ENCODE results near the gene PDPK1.
A peak's percentile ranks its signal among the peaks of the same experiment; 100 is the strongest.
"Not testable (repeated sequence)": the region's sequence is repeated elsewhere in the genome, so short reads cannot be mapped to it uniquely, and the experiment has no call there.

Gene PDPK1

DNA sequence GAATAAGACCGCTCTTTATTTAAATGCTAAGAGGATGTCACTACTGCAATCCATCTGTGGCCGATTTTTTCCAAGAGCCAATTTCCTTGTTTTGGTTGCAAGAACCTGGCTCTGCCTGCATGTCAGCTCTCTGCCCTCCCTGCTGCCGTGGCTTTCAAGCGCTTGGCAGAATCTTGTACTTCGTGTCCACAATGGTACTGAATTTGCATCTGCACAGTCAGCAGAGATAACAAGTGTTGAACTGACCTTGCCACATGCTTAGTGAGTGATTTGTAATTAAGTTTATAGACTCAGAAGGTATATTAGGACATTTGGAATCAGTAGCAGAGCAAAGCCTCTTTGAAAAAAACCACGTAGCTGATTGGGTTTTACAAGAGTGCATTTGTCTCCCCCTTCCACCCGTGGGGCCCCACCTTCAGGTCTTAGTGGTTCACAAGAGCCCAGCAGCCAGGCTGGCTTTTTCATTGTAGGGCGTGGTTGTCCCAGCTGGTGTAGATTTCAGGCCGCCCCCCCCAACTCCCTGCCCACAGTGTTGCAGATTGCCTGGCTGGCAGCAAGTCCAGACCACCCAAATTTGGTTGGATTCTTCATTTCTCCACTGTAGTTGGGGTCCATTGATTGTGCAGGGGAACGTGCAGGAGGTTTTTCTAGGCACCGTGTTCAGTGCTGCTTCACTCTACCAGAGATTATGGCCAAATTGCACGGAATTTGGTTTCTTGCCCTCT lies 63.6 kb downstream of the PDPK1 start:
- not testable (repeated sequence) for H3K9me3 ChIP-seq (ENCODE audit: low read length); H3K9ac ChIP-seq (ENCODE audit: low read length); H3K79me2 ChIP-seq (ENCODE audit: insufficient read depth, low read length); H3K27me3 ChIP-seq (ENCODE audit: insufficient read depth, low read length); H2AFZ ChIP-seq (ENCODE audit: low read length); H3K4me3 ChIP-seq (ENCODE audit: low read depth, low read length, poor library complexity, severe bottlenecking); H3K9me2 ChIP-seq (ENCODE audit: low read depth, low read length); H3F3A ChIP-seq (ENCODE audit: insufficient read depth, low read length); H3K4me2 ChIP-seq (ENCODE audit: low read length); H4K20me1 ChIP-seq (ENCODE audit: insufficient read depth, low read length); H3K4me1 ChIP-seq (ENCODE audit: insufficient read depth, low read length, severe bottlenecking); H3K27ac ChIP-seq (ENCODE audit: low read depth, low read length, poor library complexity, severe bottlenecking)
- peaks cover 25% of the 10 kb centered on the region for H3K36me3 ChIP-seq (ENCODE audit: insufficient read depth, low read length)

- H4K20me1 ChIP-seq (ENCODE audit: insufficient read depth, low read length); H3K9me2 ChIP-seq (ENCODE audit: low read depth, low read length); H3K4me1 ChIP-seq (ENCODE audit: insufficient read depth, low read length, severe bottlenecking); H3K79me2 ChIP-seq (ENCODE audit: insufficient read depth, low read length); H3K9me3 ChIP-seq (ENCODE audit: low read length); H3K27me3 ChIP-seq (ENCODE audit: insufficient read depth, low read length); H3K27ac ChIP-seq (ENCODE audit: low read depth, low read length, poor library complexity, severe bottlenecking); H3K4me3 ChIP-seq (ENCODE audit: low read depth, low read length, poor library complexity, severe bottlenecking); H3F3A ChIP-seq (ENCODE audit: insufficient read depth, low read length); H3K9ac ChIP-seq (ENCODE audit: low read length); H2AFZ ChIP-seq (ENCODE audit: low read length); H3K4me2 ChIP-seq (ENCODE audit: low read length): not testable (repeated sequence)
- H3K36me3 ChIP-seq (ENCODE audit: insufficient read depth, low read length): peaks cover 18% of the 10 kb centered on the region
Observed at GRCh38 chr16:2602175-2602574, 64.4 kb downstream of the PDPK1 start.

GRCh38 chr16:2603165-2604015 lies 65.6 kb downstream of the PDPK1 start:
- H3K9me3 ChIP-seq (ENCODE audit: low read length): no peaks in the 10 kb centered on the region
- no peaks in the 10 kb centered on the region for H3K79me2 ChIP-seq (ENCODE audit: insufficient read depth, low read length)
- H3K4me3 ChIP-seq (ENCODE audit: low read depth, low read length, poor library complexity, severe bottlenecking): peak overlapping the region; percentile 91
- peak overlapping the region; percentile 73 for H3K4me2 ChIP-seq (ENCODE audit: low read length)
- no peaks in the 10 kb centered on the region for H3K9me2 ChIP-seq (ENCODE audit: low read depth, low read length)
- peak overlapping the region; percentile 19 for H3K27ac ChIP-seq (ENCODE audit: low read depth, low read length, poor library complexity, severe bottlenecking)
- peaks cover 17% of the 10 kb centered on the region for H3K4me1 ChIP-seq (ENCODE audit: insufficient read depth, low read length, severe bottlenecking)
- H3K9ac ChIP-seq (ENCODE audit: low read length): peak overlapping the region; percentile 87
- H2AFZ ChIP-seq (ENCODE audit: low read length): 0 out of 2 replicates have a peak overlapping the region, but pooled peaks have one; percentile 60
- H3F3A ChIP-seq (ENCODE audit: insufficient read depth, low read length): no peaks in the 10 kb centered on the region
- no peaks in the 10 kb centered on the region for H4K20me1 ChIP-seq (ENCODE audit: insufficient read depth, low read length)
- H3K27me3 ChIP-seq (ENCODE audit: insufficient read depth, low read length): no peaks in the 10 kb centered on the region
- TF ChIP-seq, protein P1, sequence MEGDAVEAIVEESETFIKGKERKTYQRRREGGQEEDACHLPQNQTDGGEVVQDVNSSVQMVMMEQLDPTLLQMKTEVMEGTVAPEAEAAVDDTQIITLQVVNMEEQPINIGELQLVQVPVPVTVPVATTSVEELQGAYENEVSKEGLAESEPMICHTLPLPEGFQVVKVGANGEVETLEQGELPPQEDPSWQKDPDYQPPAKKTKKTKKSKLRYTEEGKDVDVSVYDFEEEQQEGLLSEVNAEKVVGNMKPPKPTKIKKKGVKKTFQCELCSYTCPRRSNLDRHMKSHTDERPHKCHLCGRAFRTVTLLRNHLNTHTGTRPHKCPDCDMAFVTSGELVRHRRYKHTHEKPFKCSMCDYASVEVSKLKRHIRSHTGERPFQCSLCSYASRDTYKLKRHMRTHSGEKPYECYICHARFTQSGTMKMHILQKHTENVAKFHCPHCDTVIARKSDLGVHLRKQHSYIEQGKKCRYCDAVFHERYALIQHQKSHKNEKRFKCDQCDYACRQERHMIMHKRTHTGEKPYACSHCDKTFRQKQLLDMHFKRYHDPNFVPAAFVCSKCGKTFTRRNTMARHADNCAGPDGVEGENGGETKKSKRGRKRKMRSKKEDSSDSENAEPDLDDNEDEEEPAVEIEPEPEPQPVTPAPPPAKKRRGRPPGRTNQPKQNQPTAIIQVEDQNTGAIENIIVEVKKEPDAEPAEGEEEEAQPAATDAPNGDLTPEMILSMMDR (IDR thresholded peaks at IDR 0.05; ENCODE audit: low read length): no peak
- no peak for TF ChIP-seq EZH2 (IDR thresholded peaks at IDR 0.05; ENCODE audit: borderline replicate concordance, low read length)
- H3K36me3 ChIP-seq (ENCODE audit: insufficient read depth, low read length): peaks cover 5% of the 10 kb centered on the region; the same call in 1 of the 2 replicates

DNA sequence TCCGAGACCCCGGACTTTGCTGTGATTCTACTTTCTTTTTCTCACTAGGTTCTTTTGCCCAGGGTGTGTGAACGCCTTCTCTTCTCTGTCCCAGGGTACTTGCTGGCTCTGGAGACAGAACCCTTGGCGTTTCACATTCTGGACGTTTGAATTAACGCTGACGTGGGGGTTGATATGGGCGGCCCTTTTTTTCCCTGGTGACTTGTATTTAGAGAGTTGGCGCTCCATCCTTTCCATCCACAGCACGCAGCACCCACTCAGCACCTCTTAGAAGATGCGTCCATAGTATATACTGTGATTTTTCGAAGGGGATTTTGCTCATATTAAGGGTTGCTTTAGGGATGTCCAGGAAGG lies 66.2 kb downstream of the PDPK1 start:
- H4K20me1 ChIP-seq (ENCODE audit: insufficient read depth, low read length); H3K9me2 ChIP-seq (ENCODE audit: low read depth, low read length); H3K79me2 ChIP-seq (ENCODE audit: insufficient read depth, low read length); H3K36me3 ChIP-seq (ENCODE audit: insufficient read depth, low read length); H3K27ac ChIP-seq (ENCODE audit: low read depth, low read length, poor library complexity, severe bottlenecking); H3K9me3 ChIP-seq (ENCODE audit: low read length); H3F3A ChIP-seq (ENCODE audit: insufficient read depth, low read length); H2AFZ ChIP-seq (ENCODE audit: low read length); H3K27me3 ChIP-seq (ENCODE audit: insufficient read depth, low read length): not testable (repeated sequence)
- Histone ChIP-seq H3K4me3 (ENCODE audit: low read depth, low read length, poor library complexity, severe bottlenecking) (peak overlapping the region; percentile 91), H3K9ac (ENCODE audit: low read length) (peak overlapping the region; percentile 87), H3K4me1 (ENCODE audit: insufficient read depth, low read length, severe bottlenecking) (peaks cover 17% of the 10 kb centered on the region), H3K4me2 (ENCODE audit: low read length) (peak overlapping the region; percentile 73)

DNA sequence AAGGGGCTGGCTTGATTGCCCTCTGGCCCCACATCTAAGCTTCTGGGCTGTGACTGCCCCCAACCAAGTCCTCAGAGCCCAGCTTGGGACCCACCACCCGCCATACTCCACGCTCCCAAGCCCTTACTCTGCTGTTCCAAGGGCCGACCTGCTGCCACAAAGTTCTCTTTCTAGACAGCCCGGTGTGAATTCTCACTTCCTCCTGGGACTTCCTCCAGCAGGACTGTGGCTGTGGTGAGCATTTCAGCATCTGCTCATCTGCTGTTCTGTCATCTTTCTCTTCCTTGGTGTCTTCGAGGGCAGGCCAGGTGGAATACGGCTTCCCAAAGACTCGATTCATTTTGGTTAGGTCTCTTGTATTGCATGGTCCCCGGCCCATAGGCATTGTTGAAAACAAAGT lies 69.0 kb downstream of the PDPK1 start:
- H3K79me2 ChIP-seq (ENCODE audit: insufficient read depth, low read length); H3K4me2 ChIP-seq (ENCODE audit: low read length); H3K27ac ChIP-seq (ENCODE audit: low read depth, low read length, poor library complexity, severe bottlenecking); H3K4me3 ChIP-seq (ENCODE audit: low read depth, low read length, poor library complexity, severe bottlenecking); H3K9me2 ChIP-seq (ENCODE audit: low read depth, low read length); H4K20me1 ChIP-seq (ENCODE audit: insufficient read depth, low read length); H3K9me3 ChIP-seq (ENCODE audit: low read length); H2AFZ ChIP-seq (ENCODE audit: low read length); H3F3A ChIP-seq (ENCODE audit: insufficient read depth, low read length); H3K36me3 ChIP-seq (ENCODE audit: insufficient read depth, low read length); H3K27me3 ChIP-seq (ENCODE audit: insufficient read depth, low read length); H3K9ac ChIP-seq (ENCODE audit: low read length): not testable (repeated sequence)
- peaks cover 17% of the 10 kb centered on the region for H3K4me1 ChIP-seq (ENCODE audit: insufficient read depth, low read length, severe bottlenecking)

DNA sequence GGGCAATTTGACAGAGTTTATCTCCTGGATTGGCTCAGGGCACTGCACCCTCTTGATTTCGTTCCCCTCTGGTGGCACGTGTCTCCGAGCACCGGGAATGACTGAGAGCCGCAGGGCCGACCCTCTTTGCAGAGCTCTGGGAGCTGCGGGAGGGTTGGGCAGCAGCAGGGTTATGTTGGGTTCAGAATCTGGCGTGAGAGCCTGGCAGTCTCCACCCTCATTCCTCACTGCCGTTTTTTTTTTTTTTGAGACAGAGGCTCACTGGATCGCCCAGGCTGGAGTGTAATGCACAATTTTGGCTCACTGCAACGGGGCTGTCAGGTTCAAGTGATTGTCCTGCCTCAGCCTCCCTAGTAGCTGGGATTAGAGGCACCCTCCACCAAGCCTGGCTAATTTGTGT lies 71.5 kb downstream of the PDPK1 start:
- not testable (repeated sequence) for H3K79me2 ChIP-seq (ENCODE audit: insufficient read depth, low read length); H3K9me2 ChIP-seq (ENCODE audit: low read depth, low read length); H3K4me1 ChIP-seq (ENCODE audit: insufficient read depth, low read length, severe bottlenecking); H3K9ac ChIP-seq (ENCODE audit: low read length); H4K20me1 ChIP-seq (ENCODE audit: insufficient read depth, low read length); H3K4me3 ChIP-seq (ENCODE audit: low read depth, low read length, poor library complexity, severe bottlenecking); H3K4me2 ChIP-seq (ENCODE audit: low read length); H3K36me3 ChIP-seq (ENCODE audit: insufficient read depth, low read length); H3F3A ChIP-seq (ENCODE audit: insufficient read depth, low read length); H3K27me3 ChIP-seq (ENCODE audit: insufficient read depth, low read length); H2AFZ ChIP-seq (ENCODE audit: low read length); H3K27ac ChIP-seq (ENCODE audit: low read depth, low read length, poor library complexity, severe bottlenecking); H3K9me3 ChIP-seq (ENCODE audit: low read length)

Measured in OCI-LY1 (cell line).